GM06990 (cell line): ENCODE results near the gene PIK3R1.

ENCODE experiments used
- DNase-seq: peaks from one replicate; pipeline ENCODE4 v3.0.0-alpha.2; 2011; ENCODE audit not compliant: insufficient read length; ENCODE audit errors: extremely low read depth
- H3K27me3 ChIP-seq: replicated peaks from 2 replicates; pipeline ENCODE4 v1.6.0; 2011; ENCODE audit warnings: low read length; ENCODE audit not compliant: control insufficient read depth, insufficient read depth
- H3K36me3 ChIP-seq: 2 replicates; pipeline ENCODE4 v1.5.1; 2011; ENCODE audit warnings: low read length; ENCODE audit not compliant: control insufficient read depth, insufficient read depth
- H3K4me3 ChIP-seq: replicated peaks from 2 replicates; pipeline ENCODE4 v1.5.1; 2011; ENCODE audit warnings: low read depth, mild to moderate bottlenecking, control low read depth, low read length
- TF ChIP-seq, protein P1 (sequence below): IDR thresholded peaks from 2 replicates; pipeline ENCODE4 v1.5.1; 2011; ENCODE audit warnings: low read length, control low read depth, mild to moderate bottlenecking, inconsistent platforms; ENCODE audit not compliant: insufficient read depth, poor library complexity, severe bottlenecking

Gene PIK3R1

DNA sequence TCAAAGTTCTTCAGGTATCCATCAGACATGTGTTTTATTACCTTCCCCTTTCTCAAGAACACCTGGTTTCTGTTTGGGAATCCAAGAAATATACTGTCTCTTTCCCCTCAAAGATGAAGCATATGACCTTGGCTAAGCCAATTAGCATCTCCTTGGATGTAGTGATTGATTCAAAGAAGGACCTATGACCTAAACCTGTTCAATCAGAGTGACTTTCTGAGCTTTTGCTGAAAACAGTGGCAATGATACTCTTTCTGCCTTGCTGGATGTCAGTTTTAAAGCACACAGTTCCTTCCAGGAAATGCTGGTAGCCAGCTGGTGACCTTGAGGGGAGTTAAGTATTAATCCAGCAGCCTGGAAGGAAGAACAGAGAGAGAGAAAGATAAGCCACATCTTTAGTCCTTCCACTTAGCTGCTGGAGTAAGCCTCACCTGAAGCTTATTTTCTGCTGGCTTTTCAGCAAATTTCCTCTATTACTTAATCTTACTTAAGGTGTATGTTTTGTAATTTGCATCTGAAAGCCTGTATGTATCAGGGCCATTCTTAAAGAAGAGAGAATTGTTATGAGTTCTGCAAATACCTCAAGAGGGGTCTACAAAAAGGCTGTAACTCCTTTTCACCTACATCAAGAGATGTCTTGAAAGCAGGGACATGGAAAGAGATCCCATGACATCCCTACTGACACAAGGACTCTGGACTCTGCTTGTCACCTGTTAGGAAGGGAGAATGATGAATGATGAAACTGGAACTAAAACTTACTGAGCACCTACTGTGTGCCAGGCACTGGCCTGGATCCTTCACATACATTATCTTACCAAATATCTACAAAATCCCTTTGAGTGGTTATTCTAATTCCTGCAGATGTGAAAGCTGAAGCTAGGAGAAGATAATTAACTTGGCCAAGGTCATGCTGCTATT lies 35.2 kb upstream of the PIK3R1 start:
- Histone ChIP-seq H3K27me3 (no peaks in the 10 kb centered on the region), H3K4me3 (no peak overlapping the region), H3K36me3 (no peaks in the 10 kb centered on the region)
- TF ChIP-seq, protein P1, sequence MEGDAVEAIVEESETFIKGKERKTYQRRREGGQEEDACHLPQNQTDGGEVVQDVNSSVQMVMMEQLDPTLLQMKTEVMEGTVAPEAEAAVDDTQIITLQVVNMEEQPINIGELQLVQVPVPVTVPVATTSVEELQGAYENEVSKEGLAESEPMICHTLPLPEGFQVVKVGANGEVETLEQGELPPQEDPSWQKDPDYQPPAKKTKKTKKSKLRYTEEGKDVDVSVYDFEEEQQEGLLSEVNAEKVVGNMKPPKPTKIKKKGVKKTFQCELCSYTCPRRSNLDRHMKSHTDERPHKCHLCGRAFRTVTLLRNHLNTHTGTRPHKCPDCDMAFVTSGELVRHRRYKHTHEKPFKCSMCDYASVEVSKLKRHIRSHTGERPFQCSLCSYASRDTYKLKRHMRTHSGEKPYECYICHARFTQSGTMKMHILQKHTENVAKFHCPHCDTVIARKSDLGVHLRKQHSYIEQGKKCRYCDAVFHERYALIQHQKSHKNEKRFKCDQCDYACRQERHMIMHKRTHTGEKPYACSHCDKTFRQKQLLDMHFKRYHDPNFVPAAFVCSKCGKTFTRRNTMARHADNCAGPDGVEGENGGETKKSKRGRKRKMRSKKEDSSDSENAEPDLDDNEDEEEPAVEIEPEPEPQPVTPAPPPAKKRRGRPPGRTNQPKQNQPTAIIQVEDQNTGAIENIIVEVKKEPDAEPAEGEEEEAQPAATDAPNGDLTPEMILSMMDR: no peak
- no peak for DNase-seq

DNA sequence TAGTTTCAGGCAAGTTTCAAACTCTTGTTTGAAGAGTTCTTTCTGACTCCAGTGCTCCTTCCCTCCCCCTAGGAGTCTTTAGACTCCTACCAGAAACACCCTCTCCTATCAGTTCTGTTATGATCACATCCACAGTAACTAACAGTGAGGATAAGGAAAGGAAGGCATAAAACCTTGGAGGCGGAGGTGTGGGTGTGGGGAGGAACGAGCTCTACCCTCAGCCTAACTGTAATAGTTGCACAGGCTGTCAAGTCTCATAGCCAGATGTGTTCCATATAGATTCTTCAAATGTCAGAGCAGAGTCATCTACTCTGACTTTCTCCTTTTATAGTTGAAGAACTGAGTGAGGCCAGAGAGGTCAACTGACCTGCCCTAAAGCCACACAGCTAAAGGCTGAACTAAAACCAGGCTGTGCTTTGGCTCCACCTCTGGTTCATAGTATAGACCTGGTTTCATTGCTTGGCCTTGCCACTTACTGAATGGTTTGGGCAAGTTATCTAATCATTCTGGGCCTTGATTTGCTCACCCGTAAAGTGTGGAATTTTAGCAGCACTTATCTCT lies 34.4 kb upstream of the PIK3R1 start:
- no peak for DNase-seq
- no peaks in the 10 kb centered on the region for H3K36me3 ChIP-seq
- H3K27me3 ChIP-seq: no peaks in the 10 kb centered on the region
- TF ChIP-seq, protein P1: no peak
- H3K4me3 ChIP-seq: no peak overlapping the region

DNA sequence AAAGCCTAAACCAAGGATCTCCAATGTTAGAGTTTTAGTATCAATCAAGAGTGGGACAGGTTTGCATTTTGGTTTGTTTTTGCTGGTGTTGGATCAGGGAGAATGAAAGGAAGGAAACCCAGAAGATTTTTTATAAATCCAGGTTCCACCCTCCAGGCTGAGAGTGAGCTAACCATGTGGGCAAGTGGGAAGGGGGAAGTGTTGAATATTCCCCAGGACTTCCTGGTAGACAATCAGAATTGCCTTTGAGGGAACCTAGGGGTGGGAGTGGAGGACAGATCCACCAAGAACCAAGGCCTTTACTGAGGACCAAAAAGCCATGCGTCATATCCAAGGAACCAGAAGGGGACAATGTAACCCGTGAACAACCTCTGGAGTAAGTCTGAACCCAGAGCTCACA lies 33.5 kb upstream of the PIK3R1 start:
- no peak for DNase-seq
- TF ChIP-seq, protein P1: no peak
- Histone ChIP-seq H3K27me3 (no peaks in the 10 kb centered on the region), H3K36me3 (no peaks in the 10 kb centered on the region), H3K4me3 (no peak overlapping the region)

DNA sequence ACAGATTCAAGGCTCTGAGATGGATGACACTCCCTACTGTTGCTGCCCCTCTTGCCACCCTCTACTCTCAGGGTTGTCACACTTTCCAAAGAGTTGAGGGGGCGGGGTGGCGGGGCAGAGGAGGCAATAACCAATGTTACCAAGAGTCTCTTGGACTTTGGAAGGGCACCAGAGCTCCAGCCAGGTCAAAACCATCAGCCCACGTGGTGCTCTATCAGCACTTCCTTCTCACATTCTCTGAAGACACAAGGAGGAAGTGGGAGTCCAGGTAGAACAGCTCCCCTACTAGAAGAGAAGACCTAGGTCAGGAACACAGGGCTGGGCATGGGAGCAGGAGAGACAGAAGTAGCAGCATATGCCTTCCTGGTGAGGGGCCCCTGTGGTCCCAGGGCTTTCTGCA lies 33.0 kb upstream of the PIK3R1 start:
- no peak overlapping the region for H3K4me3 ChIP-seq
- TF ChIP-seq, protein P1: no peak
- no peaks in the 10 kb centered on the region for H3K36me3 ChIP-seq
- H3K27me3 ChIP-seq: no peaks in the 10 kb centered on the region
- DNase-seq: peak; percentile 6

DNA sequence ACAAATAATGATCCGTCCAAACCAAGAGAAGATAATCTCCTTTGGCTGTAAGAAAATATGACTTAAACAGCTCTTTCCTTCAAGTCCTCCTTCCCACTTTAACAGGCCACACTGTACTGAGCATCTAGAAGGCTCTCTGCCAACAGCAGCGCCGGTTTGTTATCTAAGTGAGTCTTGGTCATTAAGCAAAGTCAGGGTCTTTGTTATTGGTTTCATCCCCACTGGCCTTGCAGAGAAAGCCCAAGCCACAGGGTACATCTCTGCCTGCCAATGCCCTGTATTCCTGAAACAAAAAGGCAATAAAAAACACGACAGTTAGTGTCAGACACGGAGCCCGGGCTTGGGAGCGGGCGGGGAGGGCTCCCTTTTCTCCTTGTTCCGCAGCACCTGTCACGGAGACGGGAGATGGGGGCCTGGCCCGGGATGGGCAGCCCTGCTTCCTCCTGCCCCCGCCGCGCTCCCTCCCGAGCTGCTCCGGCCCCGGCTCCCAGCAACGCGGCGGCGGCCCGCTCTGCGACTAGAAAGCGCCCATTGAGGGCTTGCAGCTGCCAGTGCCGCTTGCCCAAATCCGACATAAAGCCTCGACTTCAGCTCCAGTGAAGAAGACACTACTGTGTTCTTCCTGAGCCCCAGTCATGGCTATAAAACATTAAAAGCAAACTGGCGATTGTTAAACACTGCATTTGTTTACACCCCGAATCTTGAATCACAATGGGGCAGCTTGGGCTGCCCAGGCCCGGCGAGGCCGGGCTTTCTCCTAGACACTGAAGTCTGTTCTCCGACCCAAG lies 28.1 kb upstream of the PIK3R1 start:
- no peak for DNase-seq

More for the DNA sequence above, 28.1 kb upstream of the PIK3R1 start:
- H3K27me3 ChIP-seq: no peaks in the 10 kb centered on the region
- TF ChIP-seq, protein P1: no peak
- H3K4me3 ChIP-seq: no peak overlapping the region
- no peaks in the 10 kb centered on the region for H3K36me3 ChIP-seq
